Ovary (tissue), 9 donors: ENCODE results near the gene HIBADH. TPM values are rescaled to one million over a fixed set of nuclear protein-coding genes. Genes with fewer than 3 reads are reported as not detected.
"Not testable (repeated sequence)": the region's sequence is repeated elsewhere in the genome, so short reads cannot be mapped to it uniquely, and the experiment has no call there.

Source experiments
- DNase-seq, 5 donors: peaks; one replicate each; pipeline ENCODE4 v3.0.0-alpha.2; 2019 to 2020
- H3K27ac ChIP-seq, 2 donors: fragments of 200-600 bp; one replicate each; pipeline versions ENCODE4 v1.5.1 to v1.8.0; 2019 to 2022
- H3K27me3 ChIP-seq: fragments of 200-600 bp; one replicate; pipeline ENCODE4 v1.8.0; 2022
- H3K36me3 ChIP-seq: fragments of 200-600 bp; sonication (generic); one replicate; pipeline ENCODE4 v1.5.1; 2019
- H3K4me1 ChIP-seq: one replicate; pipeline ENCODE4 v1.8.1; 2013; ENCODE audit warnings: mild to moderate bottlenecking, moderate library complexity; ENCODE audit not compliant: insufficient read depth
- H3K4me3 ChIP-seq: fragments of 200-600 bp; sonication (generic); one replicate; pipeline ENCODE4 v1.5.1; 2017
- H3K9me3 ChIP-seq, 2 donors: fragments of 200-600 bp in 1 of 2; sonication (generic) in 1 of 2; one replicate each; pipeline versions ENCODE4 v1.5.1 to v1.8.1; 2013 to 2019; ENCODE audit warnings: mild to moderate bottlenecking in 1 of 2, moderate library complexity in 1 of 2
- CTCF ChIP-seq, 3 donors: fragments of 450-650 bp in 2 of 3; fragments of 200-600 bp in 1 of 3; IDR thresholded peaks; one replicate each; pipeline versions ENCODE4 v1.5.1 to v1.8.0; 2016 to 2022; ENCODE audit warnings: antibody characterized with exemption in 3 of 3, mild to moderate bottlenecking in 1 of 3
- EP300 ChIP-seq: sonication (generic); formaldehyde crosslinking; IDR thresholded peaks from one replicate; pipeline ENCODE4 v1.6.1; 2017; ENCODE audit warnings: antibody characterized with exemption
- POLR2A ChIP-seq: fragments of 450-650 bp; IDR thresholded peaks from one replicate; pipeline ENCODE4 v1.6.1; 2017; ENCODE audit warnings: antibody characterized with exemption, mild to moderate bottlenecking, moderate library complexity
- WGBS, 3 donors: extraction: QIAGEN DNeasy Blood & Tissue Kit in 1 of 3; methylation state at CpG; one replicate each; pipeline versions ENCODE4 v1.1.5 to v1.1.7; 2013 to 2017; 5-methylcytosine and 5-hydroxymethylcytosine counted together
- intact Hi-C, 4 donors: fragments of 100-400 bp; cut with DNase I; formaldehyde crosslinking; loops; one replicate each; pipeline versions ENCODE4 v1.11.0 to v1.15.1; 2022 to 2023
- polyA plus RNA-seq, 2 donors: library from polyadenylated mRNA; stranded (reverse); fragments of 200-250 nt in 1 of 2; fragments of 350-450 nt in 1 of 2; fragmentation: Illumina TruSeq in 1 of 2; extraction: RNeasy Lipid Tissue Mini Kit (QIAGEN cat#74804) in 1 of 2; gene quantifications; one replicate each; pipeline ENCODE4 v1.2.3, GENCODE V29; 2013 to 2014
- total RNA-seq, 7 donors: library from RNA; depleted of rRNA in 2 of 7; stranded (reverse); fragments of >200 nt in 2 of 7; fragmentation: NEBNext Ultra II Directional in 3 of 7; extraction: Animal tissue kit (Norgen Biotek cat#: 25700) in 3 of 7; gene quantifications; one replicate each; pipeline versions ENCODE4 v1.1.0 to v1.2.4, GENCODE V29; 2016 to 2023
- donor health status: DM: no; HTN: no; CAD: no; lungs with moderate emphysema.
- donor health status: DM: no; HTN: no; CAD: no.
- donor health status: Bipolar disorder and iron deficiency.
- donor health status: DM: yes; HTN: yes; CAD: no.
- donor health status: DM: no; HTN: no; CAD: no.
- donor health status: DM: yes; HTN: yes; CAD: no.

HIBADH gene
- total and polyA plus RNA-seq, 9 donors: 24.4 to 76.0 (median 36.9) TPM

- no peaks in the 10 kb centered on the region for H3K4me1 ChIP-seq
- DNase-seq: no peak
- no peaks in the 10 kb centered on the region for H3K27me3 ChIP-seq
- intact Hi-C loops: no loop called here
- H3K27ac ChIP-seq: no peak overlapping the region
- 57 to 92% (median 88%) methylated on average over 1 of the region's 1 CpG for WGBS, 3 donors
- H3K4me3 ChIP-seq: no peak overlapping the region
- no peaks in the 10 kb centered on the region for H3K36me3 ChIP-seq
- TF ChIP-seq POLR2A (no peak), EP300 (no peak), CTCF (IDR thresholded peaks at IDR 0.05) (no peak)
- H3K9me3 ChIP-seq: no peaks in the 10 kb centered on the region
Observed at GRCh38 chr7:27680610-27681009, 17.9 kb upstream of the HIBADH start.

GRCh38 chr7:27678617-27679260 is 16.1 kb upstream of the HIBADH start:
- intact Hi-C loops: no loop called here
- WGBS, 3 donors: 89 to 93% (median 92%) methylated on average over 2 of the region's 2 CpGs
- H3K27me3 ChIP-seq: no peaks in the 10 kb centered on the region
- H3K27ac ChIP-seq: no peak overlapping the region
- H3K4me3 ChIP-seq: no peak overlapping the region
- no peak for DNase-seq
- H3K4me1 ChIP-seq: no peaks in the 10 kb centered on the region
- H3K36me3 ChIP-seq: no peaks in the 10 kb centered on the region
- TF ChIP-seq EP300: no peak
- no peak for TF ChIP-seq CTCF (IDR thresholded peaks at IDR 0.05)
- H3K9me3 ChIP-seq: no peaks in the 10 kb centered on the region

GRCh38 chr7:27677912-27678612 is 15.4 kb upstream of the HIBADH start:
- no peaks in the 10 kb centered on the region for H3K36me3 ChIP-seq
- TF ChIP-seq EP300: no peak
- TF ChIP-seq CTCF (IDR thresholded peaks at IDR 0.05): no peak
- TF ChIP-seq POLR2A: no peak
- DNase-seq: no peak
- no peak overlapping the region for H3K27ac ChIP-seq
- no peaks in the 10 kb centered on the region for H3K27me3 ChIP-seq
- H3K4me1 ChIP-seq: no peaks in the 10 kb centered on the region
- no peak overlapping the region for H3K4me3 ChIP-seq
- intact Hi-C loops: no loop called here
- H3K9me3 ChIP-seq: no peaks in the 10 kb centered on the region
- WGBS, 3 donors: 55 to 78% (median 74%) methylated on average over 3 of the region's 3 CpGs

GRCh38 chr7:27674126-27674525 is 11.4 kb upstream of the HIBADH start:
- H3K27me3 ChIP-seq, H3K36me3 ChIP-seq, H3K27ac ChIP-seq, H3K4me3 ChIP-seq, intact Hi-C loops, DNase-seq, H3K9me3 ChIP-seq, H3K4me1 ChIP-seq: not testable (repeated sequence)
- whole genome bisulfite sequencing, 3 donors: 91 to 96% (median 92%) methylated on average over 3 of the region's 3 CpGs

GRCh38 chr7:27671675-27672074 is 9.0 kb upstream of the HIBADH start:
- Histone ChIP-seq H3K4me3 (no peak overlapping the region), H3K4me1 (no peaks in the 10 kb centered on the region), H3K27ac (no peak overlapping the region), H3K9me3 (no peaks in the 10 kb centered on the region), H3K27me3 (no peaks in the 10 kb centered on the region), H3K36me3 (no peaks in the 10 kb centered on the region)
- WGBS, 3 donors: 47 to 55% (median 51%) methylated on average over 3 of the region's 3 CpGs
- DNase-seq: no peak
- TF ChIP-seq EP300 (no peak), POLR2A (no peak), CTCF (IDR thresholded peaks at IDR 0.05) (no peak)
- intact Hi-C loops: no loop called here
